ENCODE results near the gene SFXN1. TPM values are rescaled to one million over a fixed set of nuclear protein-coding genes. Genes with fewer than 3 reads are reported as not detected.

SFXN1 gene
- total and polyA plus RNA-seq, 12 donors: 14.3 to 39.6 (median 32.5) TPM

GRCh38 chr5:175457466-175457865 is 20.9 kb upstream of the SFXN1 start:
- no peak overlapping the region for H3K4me3 ChIP-seq
- no peak for DNase-seq
- peaks cover 0 to 61% (median 52%) of the 10 kb centered on the region in 7 donors for H3K27me3 ChIP-seq
- TF ChIP-seq CTCF (IDR thresholded peaks at IDR 0.05): no peak
- ATAC-seq: no peak
- no peaks in the 10 kb centered on the region for H3K36me3 ChIP-seq
- H3K27ac ChIP-seq: no peak overlapping the region
- H3K9me3 ChIP-seq: no peaks in the 10 kb centered on the region
- WGBS, 2 donors: 84 to 85% methylated on average over 1 of the region's 1 CpG
- no peaks in the 10 kb centered on the region for H3K4me1 ChIP-seq
- intact Hi-C loops (cut with DNase I): loop anchor here in 3 of 10 donors (5.0 kb wide), 2 partner anchors 505 to 510 kb away; no protein-coding TSS in a partner anchor

GRCh38 chr5:175460126-175460525 is 18.2 kb upstream of the SFXN1 start:
- Histone ChIP-seq H3K9me3 (no peaks in the 10 kb centered on the region), H3K27ac (no peak overlapping the region), H3K36me3 (no peaks in the 10 kb centered on the region), H3K27me3 (peaks cover 0 to 35% (median 33%) of the 10 kb centered on the region in 7 donors), H3K4me1 (no peaks in the 10 kb centered on the region), H3K4me3 (no peak overlapping the region)
- ATAC-seq: no peak
- peak in 7 of 9 donors; percentile 20 to 51 (median 41) for TF ChIP-seq CTCF (IDR thresholded peaks at IDR 0.05)
- 57 to 62% methylated on average over 7 of the region's 7 CpGs for WGBS, 2 donors
- intact Hi-C loops (cut with DNase I): loop anchor here in 3 of 10 donors (5.0 kb wide), 2 partner anchors 508 to 513 kb away; no protein-coding TSS in a partner anchor
- DNase-seq: no peak

- intact Hi-C loops (cut with DNase I): loop anchor here in 3 of 10 donors (5.0 kb wide), 2 partner anchors 508 to 513 kb away; no protein-coding TSS in a partner anchor
- H3K27ac ChIP-seq: no peak overlapping the region
- H3K27me3 ChIP-seq: peaks cover 0 to 32% (median 29%) of the 10 kb centered on the region in 7 donors
- ATAC-seq: no peak
- WGBS, 2 donors: 83 to 92% methylated on average over 2 of the region's 2 CpGs
- no peak for TF ChIP-seq CTCF (IDR thresholded peaks at IDR 0.05)
- H3K36me3 ChIP-seq: no peaks in the 10 kb centered on the region
- no peaks in the 10 kb centered on the region for H3K4me1 ChIP-seq
- no peak overlapping the region for H3K4me3 ChIP-seq
- no peak for DNase-seq
- no peaks in the 10 kb centered on the region for H3K9me3 ChIP-seq
These were observed 17.8 kb upstream of the SFXN1 start for GRCh38 chr5:175460552-175460951.

GRCh38 chr5:175461370-175461769 is 17.0 kb upstream of the SFXN1 start:
- no peaks in the 10 kb centered on the region for H3K4me1 ChIP-seq
- no peak overlapping the region for H3K27ac ChIP-seq
- DNase-seq: peak in 1 of 2 donors; percentile 33
- intact Hi-C loops (cut with DNase I): loop anchor here in 3 of 10 donors (5.0 kb wide), 2 partner anchors 509 to 514 kb away; no protein-coding TSS in a partner anchor
- H3K9me3 ChIP-seq: no peaks in the 10 kb centered on the region
- no peak overlapping the region for H3K4me3 ChIP-seq
- WGBS, 2 donors: 73% methylated on average over 13 of the region's 13 CpGs
- peaks cover 0 to 28% (median 22%) of the 10 kb centered on the region in 7 donors for H3K27me3 ChIP-seq
- no peaks in the 10 kb centered on the region for H3K36me3 ChIP-seq
- TF ChIP-seq CTCF (IDR thresholded peaks at IDR 0.05): no peak
- peak in 3 of 8 donors; percentile 39 to 62 (median 61) for ATAC-seq
